Measurements from ENCODE around the gene TRIM2. TPM values are rescaled to one million over a fixed set of nuclear protein-coding genes. Genes with fewer than 3 reads are reported as not detected.

TRIM2 gene
- total and polyA plus RNA-seq, 2 of the 8 experiments (the other 6 are each of a cell fraction or from before 2014, with no cell fraction given): 34.0 to 59.8 TPM

GRCh38 chr4:153333874-153334273, 129.6 kb downstream of the TRIM2 start (continued):
- TF ChIP-seq RNF2 (IDR thresholded peaks at IDR 0.05; ENCODE audit: borderline replicate concordance, low read depth, low read length, missing control alignments, poor library complexity, severe bottlenecking): no peak
- no peak for TF ChIP-seq HDAC2 (IDR thresholded peaks at IDR 0.05; ENCODE audit: borderline replicate concordance in 1 of 2, low read depth in 2 of 2, low read length in 2 of 2)
- TF ChIP-seq ASH2L (IDR thresholded peaks at IDR 0.05; ENCODE audit: low read length): no peak
- TF ChIP-seq BCL11A (IDR thresholded peaks at IDR 0.05; ENCODE audit: low read depth in 2 of 2, low read length in 2 of 2): no peak
- TF ChIP-seq USF2 (IDR thresholded peaks at IDR 0.05; ENCODE audit: low read length): no peak
- no peak for TF ChIP-seq CREB1 (IDR thresholded peaks at IDR 0.05)
- TF ChIP-seq SIN3A (conservative IDR thresholded peaks at IDR 0.05 in 1 of 2, IDR thresholded peaks at IDR 0.05 in 1 of 2; ENCODE audit: low read depth in 1 of 2, low read length in 2 of 2): no peak
- no peak for TF ChIP-seq NANOG (IDR thresholded peaks at IDR 0.05; ENCODE audit: insufficient read depth, low read depth, low read length, poor library complexity, severe bottlenecking)
- no peak for TF ChIP-seq E2F6 (IDR thresholded peaks at IDR 0.05)
